HG02943 (cell line): ENCODE data around the gene JAML.

Source experiments
- ATAC-seq: cut with Tn5 transposase; IDR thresholded peaks from one replicate; pipeline ENCODE4 v1.9.1; 2021; ENCODE audit warnings: mild to moderate bottlenecking, low read depth, moderate library complexity; ENCODE audit not compliant: unreplicated experiment

Gene JAML

GRCh38 chr11:118217575-118217974 lies 7.2 kb downstream of the JAML start:
- no peak for ATAC-seq

- no peak for ATAC-seq
Observed at GRCh38 chr11:118216621-118217481, 8.0 kb downstream of the JAML start.

GRCh38 chr11:118215765-118216164 lies 9.0 kb downstream of the JAML start:
- no peak for ATAC-seq

GRCh38 chr11:118215262-118215661 lies 9.5 kb downstream of the JAML start:
- no peak for ATAC-seq

GRCh38 chr11:118214210-118214914 lies 10.4 kb downstream of the JAML start:
- ATAC-seq: no peak

DNA sequence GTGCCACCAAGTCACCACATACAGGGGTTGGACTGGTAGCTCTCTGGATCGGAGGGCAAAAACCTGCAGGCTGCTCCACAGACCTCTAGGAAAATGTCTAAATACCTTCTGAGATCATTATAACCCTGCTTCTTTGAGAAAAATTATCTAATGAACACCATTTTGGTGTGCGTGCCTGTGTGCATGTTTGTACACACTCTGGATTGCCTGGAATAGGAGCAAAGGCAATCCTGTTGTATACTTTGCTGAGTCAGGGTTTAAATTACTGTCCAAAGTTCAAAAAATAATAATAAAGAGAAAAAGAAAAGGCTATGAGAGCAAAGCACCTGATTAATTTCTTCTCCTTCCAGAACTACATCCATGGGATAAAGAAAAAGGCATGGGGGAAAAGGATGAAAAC lies 11.0 kb downstream of the JAML start:
- no peak for ATAC-seq

GRCh38 chr11:118213201-118213600 lies 11.6 kb downstream of the JAML start:
- ATAC-seq: no peak

- ATAC-seq: no peak
Observed at GRCh38 chr11:118212781-118213191, 12.0 kb downstream of the JAML start.

DNA sequence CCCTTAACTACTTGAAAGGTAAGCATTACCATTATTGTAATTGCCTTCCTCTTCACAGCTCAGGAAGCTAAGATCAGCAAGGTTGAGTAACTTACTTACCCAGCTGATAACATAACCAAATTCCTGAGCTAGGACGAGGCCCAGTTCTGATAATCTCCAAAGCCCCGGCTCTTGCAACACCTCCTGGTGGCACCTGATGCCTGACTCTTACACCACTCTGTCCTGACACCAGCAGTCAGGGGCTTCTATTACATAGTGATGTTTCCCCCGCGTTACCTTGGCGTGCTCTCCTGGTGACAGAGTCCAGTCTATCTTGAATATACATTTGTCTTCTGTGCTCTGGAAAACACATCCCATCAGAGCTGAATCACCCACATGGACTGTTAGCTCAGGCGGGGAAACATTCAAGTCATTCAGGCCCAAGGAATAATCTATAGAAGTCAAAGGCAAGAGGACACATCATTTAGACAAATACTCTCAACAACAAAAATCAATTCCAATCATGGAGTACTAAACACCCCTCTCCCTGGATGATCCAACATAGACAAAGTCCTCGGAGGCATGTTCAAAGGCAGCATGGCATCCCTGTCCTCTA lies 12.6 kb downstream of the JAML start:
- ATAC-seq: no peak

GRCh38 chr11:118211006-118211405 lies 13.8 kb downstream of the JAML start:
- ATAC-seq: no peak

DNA sequence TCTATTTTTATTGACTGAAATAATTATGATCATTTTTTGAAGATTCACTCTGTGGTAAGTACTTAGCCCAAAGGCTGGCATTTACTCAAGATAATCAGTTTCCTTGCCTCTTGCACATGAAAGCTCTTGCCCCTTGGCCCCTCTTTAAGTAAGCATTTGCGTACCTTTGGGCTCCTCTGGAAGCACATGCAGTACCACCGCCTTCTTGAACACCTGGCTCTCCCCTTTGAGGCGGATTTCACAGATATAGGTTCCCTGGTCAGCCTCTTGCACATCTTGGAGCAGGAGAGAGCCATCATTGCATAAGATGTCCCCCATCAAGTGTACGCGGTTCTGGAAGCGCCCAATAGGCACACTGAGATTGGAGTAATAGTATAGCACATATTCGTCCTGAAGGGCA lies 14.5 kb downstream of the JAML start:
- no peak for ATAC-seq

GRCh38 chr11:118209033-118209432 lies 15.8 kb downstream of the JAML start:
- no peak for ATAC-seq

GRCh38 chr11:118207079-118207478 lies 17.7 kb downstream of the JAML start:
- ATAC-seq: no peak

DNA sequence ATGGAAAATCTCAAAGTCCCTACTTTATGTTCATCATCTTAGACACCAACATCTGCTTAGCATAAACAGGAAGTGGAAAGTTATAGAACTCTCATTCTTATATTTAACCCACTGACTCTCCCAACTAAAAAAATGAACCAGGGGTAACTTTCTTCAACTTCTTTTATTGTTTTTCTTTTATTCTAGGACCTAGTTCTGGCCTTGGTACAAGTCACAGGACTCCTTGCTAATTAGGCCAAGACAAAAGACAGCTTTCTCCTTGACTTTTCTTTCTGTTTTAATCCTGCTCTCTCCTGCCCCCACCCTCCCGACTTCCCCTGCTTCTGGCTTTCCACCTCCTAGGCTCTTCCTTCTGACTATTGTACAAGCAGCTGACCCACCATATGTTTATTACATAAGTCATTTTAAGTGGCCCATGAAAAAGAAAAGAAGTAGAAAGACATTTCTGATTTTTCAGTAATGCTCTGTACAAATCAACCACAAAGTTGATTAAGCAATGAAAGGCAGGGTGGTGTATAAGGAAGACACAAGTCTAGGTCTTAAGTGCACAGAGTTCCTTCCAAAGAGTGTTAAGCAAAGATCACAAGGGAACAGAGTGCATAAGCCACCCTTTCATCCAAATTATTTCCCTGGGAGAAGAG lies 18.3 kb downstream of the JAML start:
- ATAC-seq: no peak

DNA sequence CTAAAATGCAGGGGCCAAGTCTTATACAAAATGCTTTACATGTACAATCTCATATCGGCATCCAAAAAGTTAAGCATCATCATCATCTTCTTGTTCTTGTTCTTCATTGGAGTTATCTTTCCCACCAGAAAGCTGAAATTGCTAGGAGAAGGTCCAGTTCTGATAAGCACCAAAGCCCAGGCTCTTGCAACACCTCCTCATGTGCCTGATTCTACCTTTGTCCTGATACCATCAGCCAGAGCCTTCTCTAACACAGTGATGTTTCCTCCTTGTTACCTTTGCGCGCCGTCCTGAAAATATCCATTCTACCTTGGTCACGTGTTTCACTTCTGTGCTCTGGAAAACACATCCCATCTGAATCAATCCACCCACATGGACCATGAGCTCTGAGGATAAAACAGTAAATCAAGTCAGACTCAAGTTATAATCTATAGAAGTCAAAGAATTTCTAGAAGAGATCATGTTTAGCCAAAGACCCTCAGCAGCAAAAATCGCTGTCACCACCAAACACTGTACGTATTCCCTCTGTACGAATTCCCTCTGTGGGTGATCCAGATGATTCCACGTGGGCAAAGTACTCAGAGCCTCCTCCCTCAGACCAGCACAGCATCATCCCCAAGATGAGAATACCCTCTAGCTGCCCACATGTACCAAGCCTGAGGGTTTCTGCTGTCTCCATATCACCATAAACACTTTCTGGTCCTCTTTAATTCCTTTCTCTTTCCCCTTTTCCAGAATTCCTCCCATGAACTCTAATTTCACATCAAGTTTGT lies 19.0 kb downstream of the JAML start:
- ATAC-seq: no peak

DNA sequence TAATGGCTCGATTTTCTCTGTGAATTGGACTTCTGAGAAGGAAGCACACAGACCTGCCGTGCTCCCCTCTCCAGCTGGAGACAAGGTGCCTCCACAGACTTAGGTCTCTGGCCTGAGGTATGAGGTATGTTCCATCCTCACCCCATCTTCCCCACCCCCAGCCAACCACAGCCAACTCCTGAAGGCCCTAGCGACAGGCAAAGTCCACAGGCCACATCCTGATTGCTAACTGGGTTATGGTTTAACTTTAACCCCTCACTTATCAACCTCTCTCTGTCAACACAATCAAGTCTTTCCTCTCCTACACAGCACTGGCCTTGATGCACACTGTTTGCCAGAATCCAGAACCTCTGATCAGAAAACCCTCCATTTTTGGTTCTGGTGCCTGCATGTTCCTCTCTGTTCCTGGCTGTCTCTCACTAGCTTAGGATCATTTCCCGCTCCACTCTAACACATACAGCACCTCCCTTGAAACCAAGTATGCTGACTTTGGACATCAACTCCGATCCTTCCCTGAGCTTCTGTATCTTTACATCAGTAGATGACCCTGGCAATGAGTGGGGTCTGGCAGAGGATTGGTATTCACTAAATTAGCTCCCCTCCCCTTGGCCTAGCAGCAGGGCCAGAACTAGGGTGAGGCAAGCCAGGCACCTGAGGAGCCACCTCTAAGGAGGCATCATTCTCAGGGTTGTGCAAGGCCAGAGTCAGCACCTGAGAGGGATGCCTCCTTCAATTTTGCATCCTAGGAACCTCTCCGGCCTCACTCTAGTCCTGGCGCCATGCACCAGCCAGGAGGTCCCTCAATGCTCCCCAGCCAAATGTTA lies 22.0 kb downstream of the JAML start:
- ATAC-seq: peak; percentile 69

- no peak for ATAC-seq
Observed at GRCh38 chr11:118201966-118202365, 22.8 kb downstream of the JAML start.

GRCh38 chr11:118200901-118201680 lies 23.7 kb downstream of the JAML start:
- ATAC-seq: no peak

DNA sequence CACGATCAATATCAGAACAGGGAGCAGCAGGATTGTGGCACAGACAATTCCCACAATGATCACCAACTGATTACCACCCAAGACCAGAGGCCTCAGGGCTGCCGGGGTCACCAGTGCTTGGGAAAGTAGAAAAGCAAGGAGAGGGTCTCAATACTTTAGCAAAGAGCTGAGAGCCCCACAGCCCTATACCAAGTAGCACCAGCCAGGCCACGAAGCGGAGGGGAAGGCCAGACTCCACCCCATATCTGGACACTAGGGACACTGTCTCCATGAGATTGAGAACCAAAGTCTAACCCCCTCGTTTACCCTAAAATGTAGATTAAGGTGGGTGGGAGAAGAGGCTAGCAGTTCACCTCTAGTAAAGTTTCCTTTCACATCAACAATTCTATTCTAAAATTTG lies 24.3 kb downstream of the JAML start:
- no peak for ATAC-seq
